ENCODE data around the gene LEF1.

GRCh38 chr4:108115168-108115526 lies 53.6 kb downstream of the LEF1 start:
- TF ChIP-seq POLR2AphosphoS5 (IDR thresholded peaks at IDR 0.05; ENCODE audit: low read depth, low read length) (no peak), CTCF (IDR thresholded peaks at IDR 0.05) (no peak), REST (IDR thresholded peaks at IDR 0.05; ENCODE audit: insufficient read depth in 1 of 2, low read depth in 2 of 2, low read length in 1 of 2) (no peak)
